Renal pelvis (tissue), 12 donors: ENCODE data around the gene LSM14B. TPM values are rescaled to one million over a fixed set of nuclear protein-coding genes. Genes with fewer than 3 reads are reported as not detected.
"Not testable (repeated sequence)": the region's sequence is repeated elsewhere in the genome, so short reads cannot be mapped to it uniquely, and the experiment has no call there.

Source experiments
- DNase-seq: peaks from one replicate; pipeline ENCODE4 v3.0.0-alpha.2; 2013
- long read RNA-seq, 16 experiments: transcript quantifications; one replicate each; lab custom pipeline, GENCODE V29; 2026
- polyA plus RNA-seq, 3 donors: library from polyadenylated mRNA; unstranded; fragments of 120-200 nt; gene quantifications; one replicate each; pipeline ENCODE4 v1.2.1, GENCODE V29; 2013; ENCODE audit not compliant: insufficient read length in 3 of 3

The LSM14B gene
- 10 to 100 TPM; 57.9 to 64.6 (median 59.0) TPM for polyA plus RNA-seq
- long read RNA-seq, donor 1, partial matches to known transcripts: 0 of 4 reads
- long read RNA-seq, donor 1, other reads (novel, unspliced or antisense): 0 of 4 reads
- long read RNA-seq, donor 2, partial matches to known transcripts: 39 of 46 reads
- long read RNA-seq, donor 2, other reads (novel, unspliced or antisense): 5 of 46 reads
- long read RNA-seq, donor 3, partial matches to known transcripts: 679 of 692 reads
- long read RNA-seq, donor 3, other reads (novel, unspliced or antisense): 11 of 692 reads
- long read RNA-seq, donor 4, partial matches to known transcripts: 346 of 940 reads
- long read RNA-seq, donor 4, other reads (novel, unspliced or antisense): 592 of 940 reads
- long read RNA-seq, donor 5, partial matches to known transcripts: 7 of 12 reads
- long read RNA-seq, donor 5, other reads (novel, unspliced or antisense): 0 of 12 reads
- long read RNA-seq, donor 6, partial matches to known transcripts: 23 of 24 reads
- long read RNA-seq, donor 6, other reads (novel, unspliced or antisense): 0 of 24 reads
- long read RNA-seq, donor 7, transcript LSM14B-201 (9 exons, 2,548 nt): major isoform, 7 of 1,188 reads
- long read RNA-seq, donor 7, partial matches to known transcripts: 1,174 of 1,188 reads
- long read RNA-seq, donor 7, other reads (novel, unspliced or antisense): 7 of 1,188 reads
- long read RNA-seq, donor 8, partial matches to known transcripts: 0 of 10 reads
- long read RNA-seq, donor 8, other reads (novel, unspliced or antisense): 5 of 10 reads
- long read RNA-seq, donor 9, transcript LSM14B-201 (9 exons, 2,548 nt): major isoform, 7 of 1,071 reads
- long read RNA-seq, donor 9, partial matches to known transcripts: 1,050 of 1,071 reads
- long read RNA-seq, donor 9, other reads (novel, unspliced or antisense): 13 of 1,071 reads
- long read RNA-seq, donor 10, partial matches to known transcripts: 14 of 16 reads
- long read RNA-seq, donor 10, other reads (novel, unspliced or antisense): 0 of 16 reads
- long read RNA-seq, donor 11, partial matches to known transcripts: 639 of 647 reads
- long read RNA-seq, donor 11, other reads (novel, unspliced or antisense): 6 of 647 reads
- long read RNA-seq, donor 12, transcript LSM14B-201 (9 exons, 2,548 nt): major isoform, 5 of 5 reads
- long read RNA-seq, donor 12, partial matches to known transcripts: 0 of 5 reads
- long read RNA-seq, donor 12, other reads (novel, unspliced or antisense): 0 of 5 reads
- long read RNA-seq, donor 13, partial matches to known transcripts: 13 of 15 reads
- long read RNA-seq, donor 13, other reads (novel, unspliced or antisense): 0 of 15 reads
- long read RNA-seq, donor 14, transcript LSM14B-201 (9 exons, 2,548 nt): major isoform, 5 of 7 reads
- long read RNA-seq, donor 14, partial matches to known transcripts: 0 of 7 reads
- long read RNA-seq, donor 14, other reads (novel, unspliced or antisense): 0 of 7 reads
- long read RNA-seq, donor 15, partial matches to known transcripts: 0 of 5 reads
- long read RNA-seq, donor 15, other reads (novel, unspliced or antisense): 0 of 5 reads
- long read RNA-seq, donor 16, partial matches to known transcripts: 10 of 20 reads
- long read RNA-seq, donor 16, other reads (novel, unspliced or antisense): 6 of 20 reads

DNA sequence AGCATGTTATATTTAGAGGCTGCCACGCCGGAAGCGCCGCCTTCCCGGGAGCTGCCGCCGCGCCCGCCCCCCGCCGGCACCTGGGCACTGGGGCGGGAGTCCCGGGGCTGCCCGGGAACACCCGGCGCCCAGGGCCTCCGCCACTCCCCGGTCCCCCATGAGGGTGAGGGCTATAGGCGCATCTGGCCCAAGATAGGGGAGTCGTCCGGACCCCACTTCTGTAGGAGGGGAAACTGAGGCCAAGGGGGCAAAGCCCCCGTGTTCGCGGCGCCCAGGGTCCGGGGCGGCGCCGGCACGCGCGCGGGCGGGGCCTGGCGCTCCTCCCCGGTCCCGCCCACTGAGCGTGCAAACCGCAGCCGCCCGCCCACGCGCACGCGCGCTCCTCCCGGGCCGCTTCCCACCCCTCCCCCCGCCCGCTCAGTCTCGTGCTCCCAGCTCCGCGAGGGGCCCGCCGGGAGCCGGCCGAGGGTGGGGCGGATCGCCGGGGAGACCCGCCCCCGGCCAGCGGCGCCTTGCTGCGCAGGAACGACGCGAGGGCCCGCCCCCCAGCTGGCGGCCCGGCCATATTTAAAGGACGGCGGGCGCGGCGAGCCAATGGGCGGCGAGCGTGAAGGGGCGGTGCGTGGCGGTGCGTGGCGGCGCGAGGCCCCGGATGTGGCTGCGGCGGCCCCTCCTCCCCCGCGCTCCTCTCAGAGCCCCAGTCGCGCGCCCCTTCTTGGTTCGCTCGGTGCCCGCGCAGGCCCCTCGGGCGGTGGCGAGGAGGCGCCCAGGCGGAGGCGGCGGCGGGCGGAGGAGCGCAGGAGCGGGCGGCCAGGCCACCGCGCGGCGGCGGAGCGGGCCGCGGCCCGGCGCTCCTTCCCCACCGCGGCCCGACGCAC is at the start of gene LSM14B:
Gene LSM14B, plus strand, starts transcription at position 700 of the 878 bp plus-strand sequence. CDS start 192 bp downstream, outside the sequence.
- DNase-seq: peak; percentile 98

GRCh38 chr20:62073323-62073722 is 49.0 kb upstream of the LSM14B start:
- no peak for DNase-seq

- DNase-seq: no peak
Measured at GRCh38 chr20:62079166-62079565, 43.1 kb upstream of the LSM14B start.

- no peak for DNase-seq
Measured at GRCh38 chr20:62080249-62080990, 41.9 kb upstream of the LSM14B start.

- no peak for DNase-seq
Measured at GRCh38 chr20:62083312-62083711, 39.0 kb upstream of the LSM14B start.

DNA sequence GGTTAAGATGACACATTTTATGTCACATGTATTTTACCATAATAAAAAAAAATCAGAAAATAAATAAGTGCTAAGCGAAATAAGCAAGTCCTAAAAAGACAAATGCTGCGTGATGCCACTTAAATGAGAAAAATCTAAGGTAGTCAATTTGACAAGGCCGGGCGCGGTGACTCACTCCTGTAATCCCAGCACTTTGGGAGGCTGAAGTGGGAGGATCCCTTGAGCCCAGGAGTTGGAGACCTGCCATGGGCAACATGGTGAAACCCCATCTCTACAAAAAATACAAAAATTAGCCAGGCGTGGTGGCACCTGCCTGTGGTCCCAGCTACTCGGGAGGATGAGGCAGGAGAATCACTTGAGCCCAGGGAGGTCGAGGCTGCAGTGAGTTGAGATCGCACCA is 38.1 kb upstream of the LSM14B start:
- not testable (repeated sequence) for DNase-seq

- DNase-seq: no peak
Measured at GRCh38 chr20:62085206-62085605, 37.1 kb upstream of the LSM14B start.

DNA sequence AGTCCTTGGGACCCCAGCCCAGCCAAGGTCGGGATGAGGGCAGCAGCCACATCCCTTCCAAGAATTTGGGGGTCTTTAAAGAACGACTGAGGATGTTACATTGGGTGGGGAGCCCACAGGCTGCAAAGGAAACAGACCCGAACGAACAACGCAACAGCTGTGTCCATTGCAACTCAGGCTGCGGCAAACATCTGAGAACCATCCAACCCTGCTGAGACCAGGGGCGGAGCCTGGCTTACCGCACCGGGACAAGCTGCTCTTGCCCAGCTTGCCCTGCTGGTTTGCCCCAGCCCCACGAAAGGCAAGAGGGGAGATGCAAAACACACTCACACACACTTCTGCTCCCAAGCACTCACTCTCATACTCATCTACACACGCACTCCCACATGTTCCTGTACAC is 35.0 kb upstream of the LSM14B start:
- no peak for DNase-seq

- DNase-seq: no peak
Measured at GRCh38 chr20:62087632-62088031, 34.6 kb upstream of the LSM14B start.

DNA sequence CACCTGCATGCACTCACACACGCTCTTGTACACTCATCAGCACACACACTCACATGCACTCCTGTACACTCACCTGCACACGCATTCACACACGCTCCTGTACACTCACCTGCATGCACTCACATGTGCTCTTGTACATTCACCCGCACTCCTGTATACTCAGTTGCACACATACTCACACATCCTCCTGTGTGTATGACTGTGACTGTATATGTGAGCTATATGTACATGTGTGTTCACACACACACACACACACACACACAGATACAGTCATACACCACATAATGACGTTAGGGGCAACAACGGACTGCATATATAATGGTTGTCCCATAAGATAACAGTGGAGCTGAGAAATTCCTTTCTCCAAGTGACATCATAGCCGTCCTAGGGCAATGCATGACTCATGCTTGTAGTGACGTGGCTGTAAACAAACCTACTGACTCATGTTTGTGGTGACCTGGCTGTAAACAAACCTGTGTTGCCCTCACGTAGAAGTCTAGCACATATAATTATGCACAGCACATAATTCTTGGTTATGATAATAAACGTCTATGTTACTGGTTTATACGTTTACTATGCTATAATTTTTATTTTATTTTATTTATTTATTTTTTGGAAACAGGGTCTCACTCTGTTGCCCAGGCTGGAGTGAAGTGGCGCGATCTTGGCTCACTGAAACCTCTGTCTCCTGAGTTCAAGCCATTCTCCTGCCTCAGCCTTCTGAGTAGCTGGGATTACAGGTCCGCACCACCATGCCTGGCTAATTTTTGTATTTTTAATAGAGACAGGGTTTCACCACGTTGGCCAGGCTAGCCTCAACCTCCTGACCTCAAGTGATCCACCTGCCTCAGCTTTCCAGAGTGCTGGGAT is 33.8 kb upstream of the LSM14B start:
- no peak for DNase-seq

GRCh38 chr20:62089393-62089792 is 32.9 kb upstream of the LSM14B start:
- no peak for DNase-seq

- no peak for DNase-seq
Measured at GRCh38 chr20:62096421-62097380, 25.6 kb upstream of the LSM14B start.

GRCh38 chr20:62097881-62098407 is 24.3 kb upstream of the LSM14B start:
- DNase-seq: no peak

- no peak for DNase-seq
Measured at GRCh38 chr20:62101078-62101477, 21.2 kb upstream of the LSM14B start.

GRCh38 chr20:62103508-62104233 is 18.6 kb upstream of the LSM14B start:
- DNase-seq: no peak

- DNase-seq: no peak
Measured at GRCh38 chr20:62104234-62104789, 18.0 kb upstream of the LSM14B start.
